Ishikawa (cell line): Measurements from ENCODE around the gene HS3ST4.

Source experiments
- CEBPB ChIP-seq: IDR thresholded peaks from 2 replicates; pipeline ENCODE4 v1.6.1; 2012
- CREB1 ChIP-seq: IDR thresholded peaks from 2 replicates; pipeline ENCODE4 v1.6.1; 2012; ENCODE audit warnings: low read depth
- EGR1 ChIP-seq: IDR thresholded peaks from 2 replicates; pipeline ENCODE4 v1.6.1; 2012
- EP300 ChIP-seq: IDR thresholded peaks from 2 replicates; pipeline ENCODE4 v1.6.1; 2012; ENCODE audit warnings: borderline replicate concordance
- FOXM1 ChIP-seq: IDR thresholded peaks from 2 replicates; pipeline ENCODE4 v1.6.1; 2012; ENCODE audit warnings: low read depth, borderline replicate concordance
- NFIC ChIP-seq: IDR thresholded peaks from 2 replicates; pipeline ENCODE4 v1.6.1; 2012
- RAD21 ChIP-seq: IDR thresholded peaks from 2 replicates; pipeline ENCODE4 v1.6.1; 2012; ENCODE audit warnings: low read depth
- REST ChIP-seq: IDR thresholded peaks from 2 replicates; pipeline ENCODE4 v1.6.1; 2012; ENCODE audit warnings: low read depth, mild to moderate bottlenecking
- TAF1 ChIP-seq: IDR thresholded peaks from 2 replicates; pipeline ENCODE4 v1.6.1; 2012; ENCODE audit warnings: low read depth, mild to moderate bottlenecking
- TCF12 ChIP-seq: IDR thresholded peaks from 2 replicates; pipeline ENCODE4 v1.6.1; 2012; ENCODE audit warnings: low read depth
- TEAD4 ChIP-seq: IDR thresholded peaks from 2 replicates; pipeline ENCODE4 v1.6.1; 2012
- YY1 ChIP-seq: IDR thresholded peaks from 2 replicates; pipeline ENCODE4 v1.6.1; 2012; ENCODE audit warnings: low read depth
- ZBTB7A ChIP-seq: IDR thresholded peaks from 2 replicates; pipeline ENCODE4 v1.6.1; 2012; ENCODE audit warnings: low read depth
- TF ChIP-seq, protein P1 (sequence below): IDR thresholded peaks from 2 replicates; pipeline ENCODE4 v1.6.1; 2012
- TF ChIP-seq, protein P2 (sequence below): IDR thresholded peaks from 2 replicates; pipeline ENCODE4 v1.6.1; 2012

Gene HS3ST4

GRCh38 chr16:25925421-25925820 lies 233.7 kb downstream of the HS3ST4 start:
- TF ChIP-seq CEBPB (no peak), TEAD4 (no peak), TCF12 (no peak), TAF1 (no peak), NFIC (no peak), YY1 (no peak), EP300 (no peak), FOXM1 (no peak), REST (no peak)

DNA sequence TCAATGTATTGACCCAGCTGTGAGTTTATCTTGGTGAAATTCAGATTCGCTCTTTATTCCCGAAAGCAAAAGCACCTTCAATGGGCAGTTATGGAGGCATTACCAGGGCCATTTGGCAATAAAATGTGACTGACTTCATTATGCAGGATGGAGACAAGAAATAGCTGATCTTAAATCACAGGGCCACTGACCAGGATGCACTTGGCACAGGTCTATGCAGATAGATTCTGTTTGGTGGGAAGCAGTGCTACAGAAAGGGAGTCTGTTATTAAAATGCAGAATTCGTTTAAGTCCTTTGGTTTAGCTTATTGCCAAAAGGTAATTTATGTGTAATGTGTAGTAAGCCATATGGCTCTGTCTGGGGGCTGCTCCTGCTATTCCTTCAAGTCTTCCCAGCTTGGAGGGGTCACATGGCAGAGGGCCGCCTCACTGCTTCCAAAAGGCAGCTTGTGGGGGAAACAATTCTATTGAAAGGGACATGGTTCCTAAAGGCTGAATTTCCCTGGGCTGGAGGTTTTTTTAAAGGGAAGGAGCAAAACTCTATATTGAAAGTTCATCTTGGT lies 239.8 kb downstream of the HS3ST4 start:
- TF ChIP-seq TEAD4 (no peak), EP300 (no peak)

DNA sequence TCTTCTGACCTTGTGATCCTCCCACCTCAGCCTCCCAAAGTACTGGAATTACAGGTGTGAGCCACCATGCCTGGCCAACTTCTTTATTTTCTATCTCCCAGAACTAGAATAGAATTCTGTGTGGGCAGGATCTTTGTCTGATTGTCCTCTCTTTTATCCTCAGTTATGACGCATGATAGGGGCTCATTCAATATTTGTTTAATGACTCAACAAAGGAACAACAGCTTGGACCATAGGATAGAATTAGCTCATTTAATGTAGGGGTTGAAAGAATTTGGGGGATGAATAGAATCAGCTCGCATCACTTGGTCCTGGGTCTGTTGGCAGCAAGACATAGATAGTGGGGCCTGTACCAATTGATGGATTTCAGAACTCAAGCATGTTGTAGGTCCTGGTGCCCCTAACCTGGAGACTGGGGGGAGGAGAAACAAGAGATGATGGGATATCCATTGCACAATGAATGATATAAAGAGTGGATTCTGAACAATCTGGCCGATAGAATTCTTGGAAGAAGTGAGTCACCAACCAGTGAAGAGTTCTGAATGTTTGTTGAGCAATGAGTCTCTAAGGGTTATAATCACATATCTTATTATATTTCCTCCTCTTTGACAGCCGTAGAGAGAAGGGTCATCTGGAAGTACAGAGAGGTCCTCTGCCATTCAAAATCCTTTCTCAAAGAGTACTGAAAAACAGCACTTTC lies 250.2 kb downstream of the HS3ST4 start:
- TF ChIP-seq, protein P1, sequence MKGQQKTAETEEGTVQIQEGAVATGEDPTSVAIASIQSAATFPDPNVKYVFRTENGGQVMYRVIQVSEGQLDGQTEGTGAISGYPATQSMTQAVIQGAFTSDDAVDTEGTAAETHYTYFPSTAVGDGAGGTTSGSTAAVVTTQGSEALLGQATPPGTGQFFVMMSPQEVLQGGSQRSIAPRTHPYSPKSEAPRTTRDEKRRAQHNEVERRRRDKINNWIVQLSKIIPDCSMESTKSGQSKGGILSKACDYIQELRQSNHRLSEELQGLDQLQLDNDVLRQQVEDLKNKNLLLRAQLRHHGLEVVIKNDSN: no peak
- TF ChIP-seq RAD21 (no peak), YY1 (no peak), CEBPB (no peak), EGR1 (no peak), ZBTB7A (no peak), NFIC (no peak), EP300 (no peak), REST (no peak), FOXM1 (no peak), TAF1 (no peak), TEAD4 (no peak), TCF12 (no peak), CREB1 (no peak)
- TF ChIP-seq, protein P2, sequence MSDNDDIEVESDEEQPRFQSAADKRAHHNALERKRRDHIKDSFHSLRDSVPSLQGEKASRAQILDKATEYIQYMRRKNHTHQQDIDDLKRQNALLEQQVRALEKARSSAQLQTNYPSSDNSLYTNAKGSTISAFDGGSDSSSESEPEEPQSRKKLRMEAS: no peak

GRCh38 chr16:25950586-25951281 lies 259.0 kb downstream of the HS3ST4 start:
- TF ChIP-seq FOXM1 (no peak), REST (no peak), CREB1 (no peak), TAF1 (no peak), TCF12 (no peak), YY1 (no peak), ZBTB7A (no peak), CEBPB (no peak), TEAD4 (no peak), EP300 (no peak), RAD21 (no peak), EGR1 (no peak), NFIC (no peak)
- TF ChIP-seq, protein P2: no peak
- TF ChIP-seq, protein P1: no peak
